ENCODE results near the gene ZNF534.
A peak's percentile ranks its signal among the peaks of the same experiment; 100 is the strongest.
"Not testable (repeated sequence)": the region's sequence is repeated elsewhere in the genome, so short reads cannot be mapped to it uniquely, and the experiment has no call there.

Gene ZNF534

DNA sequence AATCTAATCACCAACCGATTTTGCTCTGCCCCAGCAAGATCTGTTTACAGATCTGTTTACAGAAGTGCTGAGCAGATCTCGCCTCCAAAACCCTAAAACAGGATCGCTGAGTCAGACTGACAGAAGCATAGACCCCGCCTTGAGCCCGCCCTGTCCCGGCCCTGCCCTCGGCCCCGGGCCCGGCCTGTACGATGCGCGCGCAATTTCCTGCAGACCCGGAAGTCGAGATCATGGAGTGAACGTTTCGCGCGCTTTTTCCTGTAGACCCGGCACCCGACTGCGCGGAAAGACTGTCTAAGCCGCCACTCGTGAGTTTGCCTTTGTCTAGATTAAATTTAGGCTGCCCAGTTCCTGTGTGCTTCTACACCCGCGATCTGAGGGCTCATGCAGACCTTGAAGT lies at the start of gene ZNF534:
Gene ZNF534 (plus strand): TSS at position 212 of the 400 bp plus-strand sequence. CDS start 2,327 bp downstream, outside the sequence.
- DNase-seq = no peak

- no peak for DNase-seq
Measured at GRCh38 chr19:52391135-52391534, 37.8 kb upstream of the ZNF534 start.

DNA sequence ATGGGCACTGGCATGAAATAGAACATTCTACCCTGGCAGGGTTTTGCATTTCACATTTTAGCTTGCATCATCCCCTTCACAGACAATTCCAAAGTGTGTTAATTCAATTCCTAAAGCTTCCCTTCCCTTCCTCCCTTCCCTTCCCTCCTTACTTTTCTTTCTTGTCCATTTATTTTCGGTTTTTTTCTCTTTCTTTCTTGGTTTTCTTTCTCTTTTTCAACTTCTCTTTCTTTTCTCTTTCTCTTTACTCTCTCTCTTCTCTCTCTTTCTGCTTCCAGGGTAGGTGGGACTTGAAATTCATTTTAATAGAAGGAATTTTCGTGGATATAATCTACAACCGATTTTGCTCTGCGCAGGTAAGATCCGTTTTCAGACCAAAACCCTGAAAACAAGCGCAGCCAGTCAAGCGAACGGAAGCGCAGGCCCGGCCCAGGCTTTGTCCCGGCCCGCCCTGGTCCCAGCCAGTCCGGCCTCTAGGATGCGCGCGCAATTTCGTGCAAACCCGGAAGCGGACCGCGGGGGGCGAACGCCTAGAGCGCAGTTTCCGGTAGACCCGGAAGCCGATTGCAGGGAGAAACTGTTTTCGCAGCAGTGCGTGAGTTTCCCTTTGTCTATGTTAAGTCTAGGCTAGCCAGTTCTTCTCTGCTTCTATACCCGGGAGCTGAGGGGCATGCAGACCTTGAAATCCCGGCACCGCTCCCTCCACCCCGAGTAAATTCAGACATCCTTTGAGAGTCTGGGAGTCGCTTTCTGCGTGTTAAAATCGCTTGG lies 31.5 kb upstream of the ZNF534 start, which contains the start of gene ZNF528:
Gene ZNF528 (plus strand): TSS at position 540 of the 771 bp plus-strand sequence. CDS start 4,165 bp downstream, outside the sequence.
- DNase-seq = peak; percentile 49

GRCh38 chr19:52398081-52398441 lies 30.9 kb upstream of the ZNF534 start:
- no peak for DNase-seq

DNA sequence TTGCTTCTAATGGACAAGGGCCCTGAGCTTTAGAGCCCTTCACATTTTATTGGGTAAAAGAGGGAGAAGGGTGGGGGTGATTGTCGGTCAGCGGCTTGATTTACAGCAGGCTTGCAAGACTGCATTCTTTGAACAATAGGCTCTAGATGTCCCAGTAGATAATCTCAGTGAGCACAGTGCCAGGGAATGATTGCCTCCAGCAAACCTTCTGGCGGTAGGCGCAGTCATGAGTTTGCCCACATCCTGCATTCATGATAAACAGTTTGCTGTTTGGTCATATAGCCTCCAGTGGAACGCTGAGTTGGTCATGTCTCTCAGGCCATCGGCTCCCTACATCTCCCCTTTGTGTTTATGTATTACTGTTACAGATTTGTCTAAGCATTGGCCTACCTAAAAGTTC lies 18.7 kb upstream of the ZNF534 start:
- DNase-seq = no peak

DNA sequence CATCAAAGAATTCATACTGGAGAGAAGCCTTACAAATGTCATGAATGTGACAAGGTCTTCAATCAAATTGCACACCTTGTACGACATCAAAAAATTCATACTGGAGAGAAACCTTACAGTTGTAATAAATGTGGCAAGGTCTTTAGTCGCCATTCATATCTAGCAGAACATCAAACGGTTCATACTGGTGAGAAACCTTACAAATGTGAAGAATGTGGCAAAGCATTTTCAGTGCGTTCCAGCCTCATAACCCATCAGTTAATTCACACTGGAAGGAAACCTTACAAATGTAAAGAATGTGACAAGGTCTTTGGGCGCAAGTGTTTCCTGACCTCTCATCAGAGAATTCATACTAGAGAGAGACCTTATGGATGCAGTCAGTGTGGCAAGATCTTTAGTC lies 13.2 kb upstream of the ZNF534 start:
- DNase-seq = no peak

DNA sequence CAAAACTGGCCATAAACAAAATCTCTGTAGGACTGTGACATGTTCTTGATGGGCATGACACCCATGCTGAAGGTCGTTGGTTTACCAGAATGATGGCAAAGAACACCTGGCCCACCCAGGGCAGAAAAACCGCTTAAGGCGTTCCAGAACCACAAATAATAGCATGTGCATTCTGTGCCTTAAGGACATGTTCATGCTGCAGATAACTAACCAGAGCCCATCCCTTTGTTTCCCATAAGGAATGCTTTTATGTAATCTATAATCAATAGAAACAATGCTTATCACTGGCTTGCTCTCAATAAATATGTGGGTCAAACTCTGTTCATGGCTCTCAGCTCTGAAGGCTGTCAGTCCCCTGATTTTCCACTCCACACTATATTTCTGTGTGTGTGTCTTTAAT lies 13.2 kb downstream of the ZNF534 start:
- DNase-seq = no peak

DNA sequence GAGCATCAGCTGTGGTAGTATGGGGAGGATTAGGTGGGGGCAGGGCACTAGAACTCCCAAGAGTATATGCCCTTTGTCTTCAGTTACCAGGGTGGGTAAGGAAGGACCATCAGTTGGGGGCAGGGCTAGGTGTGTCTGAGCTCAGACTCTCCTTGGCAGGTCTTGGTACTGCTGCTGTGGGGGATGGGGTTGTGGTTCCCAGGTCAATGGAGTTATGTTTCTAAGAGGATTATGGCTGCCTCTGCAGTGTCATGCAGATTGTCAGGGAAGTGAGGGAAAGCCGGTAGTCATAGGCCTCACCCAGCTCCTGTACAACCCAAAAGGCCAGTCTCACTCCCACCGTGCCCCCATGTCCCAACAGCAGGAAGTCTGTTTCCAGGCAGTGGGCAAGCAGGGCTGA lies 15.6 kb downstream of the ZNF534 start:
- DNase-seq = no peak

DNA sequence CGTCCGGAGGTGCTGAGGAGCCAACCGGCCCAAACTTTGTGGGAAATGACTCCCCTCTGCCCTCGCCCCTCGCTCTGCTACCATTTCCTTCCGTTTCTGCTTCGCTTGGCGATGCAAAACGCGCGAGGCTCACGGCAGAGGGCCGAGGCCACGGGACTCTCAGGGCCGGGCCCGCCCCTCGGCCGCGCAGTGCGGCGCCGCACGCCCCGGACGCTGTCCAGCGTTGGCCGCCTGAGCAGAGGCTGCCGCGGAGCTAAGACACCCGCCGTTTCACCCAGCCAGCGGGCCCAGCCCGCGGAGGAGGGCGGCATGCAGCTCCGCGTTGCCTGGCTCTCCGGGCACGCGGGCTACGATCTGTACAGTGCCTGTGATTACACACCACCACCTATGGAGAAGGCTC lies 22.3 kb downstream of the ZNF534 start:
- DNase-seq = no peak

DNA sequence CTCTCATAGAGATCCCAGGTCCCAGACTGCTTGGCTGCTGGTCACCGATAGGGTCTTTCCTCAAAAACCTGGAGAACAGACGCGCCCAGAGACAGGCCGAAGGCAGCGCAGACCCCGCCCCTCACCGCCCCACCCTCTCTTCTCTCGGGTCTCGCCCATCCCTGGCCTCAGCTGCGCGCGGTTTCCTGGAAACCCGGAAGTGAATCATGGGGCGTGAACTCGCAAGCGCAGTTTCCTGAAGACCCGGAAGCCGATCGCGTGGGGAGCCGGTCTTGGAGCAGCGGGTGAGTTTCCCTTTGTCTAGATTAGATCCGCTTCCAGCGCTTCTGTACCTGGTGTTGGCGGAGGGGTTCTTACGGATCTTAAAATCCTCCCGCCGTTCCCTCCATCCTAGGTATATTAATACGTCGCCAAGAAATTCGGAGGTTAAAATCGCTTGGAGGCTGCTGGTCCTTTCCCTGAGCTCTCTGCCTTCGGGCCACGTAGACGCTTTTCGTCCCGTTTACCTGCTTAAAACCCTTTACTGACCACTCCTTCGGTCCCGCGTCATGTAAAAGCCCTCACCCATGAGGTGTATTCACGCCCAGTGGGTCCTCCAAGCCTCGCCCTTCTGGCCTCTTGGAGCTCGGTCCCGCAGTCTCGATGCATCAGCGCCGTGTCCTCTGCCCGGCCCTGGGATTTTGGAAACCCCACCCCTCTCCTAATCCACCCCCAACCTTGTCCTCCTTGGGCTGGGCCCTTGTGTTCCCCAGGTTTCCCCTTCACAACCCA lies 24.6 kb downstream of the ZNF534 start, which contains the start of gene ZNF578:
Gene ZNF578 (plus strand): TSS at position 230 of the 771 bp plus-strand sequence. CDS start 48,293 bp downstream, outside the sequence.
- peak; percentile 17 for DNase-seq

- no peak for DNase-seq
Measured at GRCh38 chr19:52464798-52465470, 36.0 kb downstream of the ZNF534 start.

DNA sequence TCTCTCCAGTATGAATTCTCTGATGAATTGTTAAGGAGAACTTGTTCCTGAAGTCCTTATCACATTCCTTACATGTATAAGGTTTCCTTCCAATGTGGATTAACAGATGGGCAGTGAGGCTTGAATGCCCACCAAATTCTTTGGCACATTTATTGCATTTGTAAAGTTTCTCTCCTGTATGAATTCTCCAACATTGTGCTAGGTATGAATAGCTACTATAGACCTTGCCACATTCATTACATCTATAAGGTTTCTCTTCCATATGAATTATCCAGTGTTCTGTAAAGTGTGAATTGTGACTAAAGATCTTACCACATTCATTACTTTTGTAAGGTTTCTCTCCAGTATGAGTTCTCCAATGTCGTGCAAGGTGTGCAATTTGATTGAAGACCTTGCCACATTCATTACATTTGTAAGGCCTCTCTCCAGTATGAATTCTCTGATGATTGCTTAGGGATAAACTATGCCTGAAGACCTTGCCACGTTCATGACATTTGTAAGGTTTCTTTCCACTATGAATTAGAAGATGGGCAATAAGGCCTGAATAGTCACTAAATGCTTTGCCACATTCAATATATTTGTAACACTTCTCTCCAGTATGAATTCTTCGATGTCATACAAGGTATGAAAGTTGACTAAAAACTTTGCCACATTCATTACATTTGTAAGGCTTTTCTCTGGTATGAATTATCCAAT lies 44.9 kb downstream of the ZNF534 start:
- DNase-seq = no peak

DNA sequence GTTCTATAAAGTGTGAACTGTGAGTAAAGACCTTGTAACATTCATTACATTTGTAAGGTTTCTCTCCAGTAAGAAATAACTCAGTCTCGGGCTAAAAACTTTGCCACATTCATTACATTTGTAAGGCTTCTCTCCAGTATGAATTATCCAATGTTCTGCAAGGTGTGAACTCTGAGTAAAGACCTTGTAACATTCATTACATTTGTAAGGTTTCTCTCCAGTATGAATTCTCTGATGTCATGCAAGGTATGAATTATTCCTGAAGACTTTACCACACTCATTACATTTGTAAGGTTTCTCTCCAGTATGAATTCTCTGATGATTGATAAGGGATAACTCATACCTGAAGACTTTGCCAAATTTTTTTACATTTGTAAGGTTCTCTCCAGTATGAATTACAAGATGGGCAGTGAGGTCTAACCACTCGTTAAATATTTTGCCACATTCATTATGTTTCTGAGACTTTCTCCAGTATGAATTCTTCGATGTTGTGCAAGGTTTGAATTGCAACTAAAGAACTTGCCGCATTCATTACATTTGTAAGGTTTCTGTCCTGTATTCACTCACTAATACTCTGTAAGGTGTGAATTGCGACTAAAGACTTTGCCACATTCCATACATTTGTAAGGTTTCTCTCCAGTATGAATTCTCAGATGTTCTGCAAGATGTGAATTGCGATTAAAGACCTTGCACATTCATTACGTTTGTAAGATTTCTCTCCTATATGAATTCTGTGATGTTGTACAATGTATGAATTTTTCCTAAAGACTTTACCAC lies 45.6 kb downstream of the ZNF534 start:
- DNase-seq = no peak

DNA sequence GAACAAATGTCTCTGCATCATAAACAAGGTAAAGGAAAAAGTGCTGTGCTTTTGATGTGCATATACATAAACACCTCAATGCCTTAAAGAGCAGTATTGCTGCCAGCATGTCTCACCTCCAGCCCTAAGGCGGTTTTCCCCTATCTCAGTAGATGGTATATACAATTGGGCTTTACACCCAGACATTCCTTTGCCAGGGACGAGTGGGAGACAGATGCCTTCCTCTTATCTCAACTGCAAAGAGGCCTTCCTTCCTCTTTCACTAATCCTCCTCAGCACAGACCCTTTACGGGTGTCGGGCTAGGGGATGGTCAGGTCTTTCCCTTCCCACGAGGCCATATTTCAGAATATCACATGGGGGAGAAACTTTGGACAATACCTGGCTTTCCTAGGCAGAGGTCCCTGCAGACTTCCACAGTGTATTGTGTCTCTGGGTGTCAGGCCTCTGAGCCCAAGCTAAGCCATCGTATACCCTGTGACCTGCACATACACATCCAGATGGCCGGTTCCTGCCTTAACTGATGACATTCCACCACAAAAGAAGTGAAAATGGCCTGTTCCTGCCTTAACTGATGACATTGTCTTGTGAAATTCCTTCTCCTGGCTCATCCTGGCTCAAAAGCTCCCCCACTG lies 55.3 kb downstream of the ZNF534 start:
- not testable (repeated sequence) for DNase-seq

DNA sequence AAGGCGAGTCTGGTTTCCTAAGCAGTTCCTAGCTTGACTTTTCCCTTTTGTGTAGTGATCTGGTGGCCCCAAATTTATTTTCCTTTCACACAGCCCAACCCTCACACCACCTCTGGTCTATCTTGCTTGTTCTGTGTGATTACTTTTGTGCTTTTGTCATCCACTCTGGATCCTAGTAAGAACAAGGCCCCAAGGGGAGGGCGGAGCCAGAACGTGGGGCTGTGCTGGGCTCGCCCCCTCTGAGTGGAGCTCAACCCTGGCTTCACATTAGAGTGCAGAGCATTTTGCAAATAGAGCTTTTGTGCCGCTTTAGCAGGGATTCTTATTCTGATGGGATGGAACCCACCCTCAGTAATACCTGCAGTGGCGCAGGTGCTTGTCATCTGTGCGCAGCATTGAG lies 56.1 kb downstream of the ZNF534 start:
- not testable (repeated sequence) for DNase-seq

- DNase-seq = not testable (repeated sequence)
Measured at GRCh38 chr19:52485561-52486240, 56.8 kb downstream of the ZNF534 start.

DNA sequence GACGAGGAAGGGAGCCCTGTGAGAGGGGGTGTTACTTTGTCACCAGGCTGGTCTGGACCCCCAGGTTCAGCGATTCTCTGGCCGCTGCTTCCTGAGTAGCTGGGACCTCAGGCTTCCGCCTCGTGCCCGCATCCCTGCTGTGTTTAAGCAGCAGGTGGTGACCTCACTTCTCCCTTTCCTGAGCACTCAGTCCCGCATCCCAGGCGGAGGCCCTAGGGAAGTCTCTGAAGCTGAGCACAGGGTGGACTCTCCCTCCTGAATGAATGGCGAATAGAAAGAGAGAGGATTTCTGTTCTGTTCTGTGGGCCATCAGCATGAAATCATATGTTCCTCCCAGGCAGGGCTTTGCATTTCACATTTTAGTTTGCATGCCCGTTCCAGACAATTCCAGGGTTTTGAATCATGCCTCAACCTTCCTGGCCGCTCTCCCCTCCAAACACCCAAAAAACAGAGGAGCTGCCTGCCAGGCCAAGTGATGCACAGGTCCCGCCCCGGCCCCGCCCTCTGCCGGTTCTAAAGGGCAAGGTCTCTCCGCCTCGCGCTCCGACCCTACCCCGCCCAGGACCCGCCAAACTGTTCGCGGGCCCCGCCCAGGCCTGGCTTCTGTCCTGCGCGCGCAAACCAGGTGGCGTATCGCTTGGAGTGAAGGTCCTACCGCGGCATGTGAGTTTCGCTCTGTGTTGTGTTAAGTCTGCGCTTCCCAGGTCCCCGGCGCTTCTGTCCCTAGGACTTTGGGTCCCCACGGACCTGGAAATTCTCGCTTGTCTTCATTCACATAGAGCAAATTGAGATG lies 63.4 kb downstream of the ZNF534 start:
- DNase-seq = no peak

DNA sequence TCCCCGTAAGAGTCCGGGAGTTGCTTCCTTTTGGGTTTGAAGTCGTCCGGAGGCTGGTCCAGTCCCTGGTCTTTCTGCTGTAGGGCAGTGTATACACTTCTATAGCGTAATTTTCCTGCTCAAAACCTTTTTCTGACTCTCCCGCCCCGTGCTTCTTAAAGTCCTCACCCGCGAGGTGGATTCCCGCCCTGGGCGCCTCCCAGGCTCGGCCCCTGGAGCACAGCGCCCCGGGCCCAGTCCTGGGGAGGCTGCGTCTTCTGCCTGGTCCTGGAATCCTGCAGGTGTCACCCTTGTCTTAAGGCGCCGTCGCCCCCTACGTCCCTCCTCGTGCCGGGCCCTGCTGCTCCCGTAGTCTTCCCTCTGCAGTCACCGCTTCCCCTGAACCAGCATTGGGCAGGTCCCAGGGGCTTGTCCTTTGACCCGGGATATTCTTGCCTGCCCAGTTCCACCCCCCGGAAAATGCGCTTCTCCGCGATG lies 64.1 kb downstream of the ZNF534 start:
- no peak for DNase-seq

GRCh38 chr19:52494518-52494917 lies 65.6 kb downstream of the ZNF534 start:
- DNase-seq = no peak

DNA sequence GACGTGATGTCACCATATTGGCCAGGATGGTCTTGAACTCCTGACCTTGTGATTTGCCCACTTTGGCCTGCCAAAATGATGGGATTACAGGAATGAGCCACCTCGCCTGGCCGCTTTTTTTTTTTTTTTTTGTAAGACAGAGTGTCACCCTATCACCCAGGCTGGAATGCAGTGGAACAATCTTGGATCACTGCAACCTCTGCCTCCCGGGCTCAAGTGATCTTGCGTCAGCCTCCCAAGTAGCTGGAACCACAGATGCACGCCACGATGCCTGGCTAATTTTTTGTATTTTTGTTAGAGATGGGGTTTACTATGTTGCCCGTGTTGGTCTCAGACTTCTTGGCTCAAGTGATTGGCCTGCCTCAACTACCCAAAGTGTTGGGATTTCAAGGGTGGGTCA lies 69.6 kb downstream of the ZNF534 start:
- DNase-seq = no peak
